Renal pelvis (tissue), 4 donors: ENCODE measurements around the gene CELSR2. TPM values are rescaled to one million over a fixed set of nuclear protein-coding genes. Genes with fewer than 3 reads are reported as not detected.
A peak's percentile ranks its signal among the peaks of the same experiment; 100 is the strongest.

ENCODE experiments used
- DNase-seq: peaks from one replicate; pipeline ENCODE4 v3.0.0-alpha.2; 2013
- polyA plus RNA-seq, 3 donors: library from polyadenylated mRNA; unstranded; fragments of 120-200 nt; gene quantifications; one replicate each; pipeline ENCODE4 v1.2.1, GENCODE V29; 2013; ENCODE audit not compliant: insufficient read length in 3 of 3

Gene CELSR2
- polyA plus RNA-seq, 3 donors, result 35.7 to 42.1 (median 39.4) TPM

DNA sequence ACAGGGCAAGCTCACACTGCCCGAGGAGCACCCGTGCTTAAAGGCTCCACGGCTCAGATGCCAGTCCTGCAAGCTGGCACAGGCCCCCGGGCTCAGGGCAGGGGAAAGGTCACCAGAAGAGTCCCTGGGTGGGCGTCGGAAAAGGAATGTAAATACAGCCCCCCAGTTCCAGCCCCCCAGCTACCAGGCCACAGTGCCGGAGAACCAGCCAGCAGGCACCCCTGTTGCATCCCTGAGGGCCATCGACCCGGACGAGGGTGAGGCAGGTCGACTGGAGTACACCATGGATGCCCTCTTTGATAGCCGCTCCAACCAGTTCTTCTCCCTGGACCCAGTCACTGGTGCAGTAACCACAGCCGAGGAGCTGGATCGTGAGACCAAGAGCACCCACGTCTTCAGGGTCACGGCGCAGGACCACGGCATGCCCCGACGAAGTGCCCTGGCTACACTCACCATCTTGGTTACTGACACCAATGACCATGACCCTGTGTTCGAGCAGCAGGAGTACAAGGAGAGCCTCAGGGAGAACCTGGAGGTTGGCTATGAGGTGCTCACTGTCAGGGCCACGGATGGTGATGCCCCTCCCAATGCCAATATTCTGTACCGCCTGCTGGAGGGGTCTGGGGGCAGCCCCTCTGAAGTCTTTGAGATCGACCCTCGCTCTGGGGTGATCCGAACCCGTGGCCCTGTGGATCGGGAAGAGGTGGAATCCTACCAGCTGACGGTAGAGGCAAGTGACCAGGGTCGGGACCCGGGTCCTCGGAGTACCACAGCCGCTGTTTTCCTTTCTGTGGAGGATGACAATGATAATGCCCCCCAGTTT, 1.3 kb downstream of the CELSR2 start:
- DNase-seq, result no peak

DNA sequence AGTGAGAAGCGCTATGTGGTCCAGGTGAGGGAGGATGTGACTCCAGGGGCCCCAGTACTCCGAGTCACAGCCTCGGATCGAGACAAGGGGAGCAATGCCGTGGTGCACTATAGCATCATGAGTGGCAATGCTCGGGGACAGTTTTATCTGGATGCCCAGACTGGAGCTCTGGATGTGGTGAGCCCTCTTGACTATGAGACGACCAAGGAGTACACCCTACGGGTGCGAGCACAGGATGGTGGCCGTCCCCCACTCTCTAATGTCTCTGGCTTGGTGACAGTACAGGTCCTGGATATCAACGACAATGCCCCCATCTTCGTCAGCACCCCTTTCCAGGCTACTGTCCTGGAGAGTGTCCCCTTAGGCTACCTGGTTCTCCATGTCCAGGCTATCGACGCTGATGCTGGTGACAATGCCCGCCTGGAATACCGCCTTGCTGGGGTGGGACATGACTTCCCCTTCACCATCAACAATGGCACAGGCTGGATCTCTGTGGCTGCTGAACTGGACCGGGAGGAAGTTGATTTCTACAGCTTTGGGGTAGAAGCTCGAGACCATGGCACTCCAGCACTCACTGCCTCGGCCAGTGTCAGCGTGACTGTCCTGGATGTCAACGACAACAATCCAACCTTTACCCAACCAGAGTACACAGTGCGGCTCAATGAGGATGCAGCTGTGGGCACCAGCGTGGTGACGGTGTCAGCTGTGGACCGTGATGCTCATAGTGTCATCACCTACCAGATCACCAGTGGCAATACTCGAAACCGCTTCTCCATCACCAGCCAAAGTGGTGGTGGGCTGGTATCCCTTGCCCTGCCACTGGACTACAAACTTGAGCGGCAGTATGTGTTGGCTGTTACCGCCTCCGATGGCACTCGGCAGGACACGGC, 2.2 kb downstream of the CELSR2 start:
- DNase-seq, result no peak

- no peak for DNase-seq
These were observed 3.0 kb downstream of the CELSR2 start for GRCh38 chr1:109252167-109252892.

- DNase-seq, result no peak
These were observed 3.8 kb downstream of the CELSR2 start for GRCh38 chr1:109252893-109253802.

GRCh38 chr1:109253803-109254620, 4.7 kb downstream of the CELSR2 start:
- DNase-seq, result peak; percentile 77

DNA sequence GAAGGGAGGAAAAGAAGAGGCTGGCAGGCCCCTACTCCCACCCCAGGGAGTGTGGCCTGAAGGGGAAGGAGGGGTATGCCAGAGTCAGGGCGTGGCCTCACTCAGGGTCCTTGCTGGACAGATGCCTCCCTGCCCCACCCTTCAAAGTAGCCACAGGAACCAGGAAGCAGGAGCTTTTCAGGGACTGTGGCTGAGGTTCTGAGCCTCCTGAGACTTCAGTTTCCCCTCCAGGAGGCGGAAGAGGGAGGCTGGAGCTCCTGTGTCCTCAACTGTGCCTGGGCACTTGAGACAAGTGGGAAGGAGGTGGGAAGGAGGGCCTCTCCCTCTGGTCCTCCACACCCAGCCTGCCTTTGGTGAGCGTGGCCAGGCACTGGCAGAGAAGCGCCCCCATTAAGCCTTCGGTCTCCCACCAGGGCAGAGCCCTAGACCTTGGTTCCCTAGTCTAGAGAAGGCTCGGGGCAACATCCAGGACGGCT, 5.3 kb downstream of the CELSR2 start:
- DNase-seq, result no peak

- DNase-seq, result no peak
These were observed 5.8 kb downstream of the CELSR2 start for GRCh38 chr1:109255097-109255651.

DNA sequence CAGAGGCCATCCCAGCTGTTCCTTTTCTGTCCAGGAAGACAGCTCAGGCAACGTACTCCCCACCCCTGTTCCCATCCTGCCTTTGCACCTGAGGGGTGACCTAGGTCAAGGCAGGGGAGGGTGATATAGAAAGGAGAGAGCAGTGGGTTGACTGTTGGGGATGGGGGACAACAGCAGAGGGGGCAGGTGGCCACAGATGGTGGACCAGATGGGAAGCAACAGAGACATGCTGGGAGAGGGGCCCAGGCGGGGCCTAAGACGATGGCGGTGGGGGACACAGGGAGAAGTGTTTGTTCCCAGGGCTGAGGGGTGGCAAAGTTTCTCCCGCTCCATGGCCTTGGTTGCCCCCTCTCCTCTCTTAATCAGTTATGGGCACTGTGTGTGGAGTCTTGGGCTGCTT, 6.3 kb downstream of the CELSR2 start:
- DNase-seq, result no peak

DNA sequence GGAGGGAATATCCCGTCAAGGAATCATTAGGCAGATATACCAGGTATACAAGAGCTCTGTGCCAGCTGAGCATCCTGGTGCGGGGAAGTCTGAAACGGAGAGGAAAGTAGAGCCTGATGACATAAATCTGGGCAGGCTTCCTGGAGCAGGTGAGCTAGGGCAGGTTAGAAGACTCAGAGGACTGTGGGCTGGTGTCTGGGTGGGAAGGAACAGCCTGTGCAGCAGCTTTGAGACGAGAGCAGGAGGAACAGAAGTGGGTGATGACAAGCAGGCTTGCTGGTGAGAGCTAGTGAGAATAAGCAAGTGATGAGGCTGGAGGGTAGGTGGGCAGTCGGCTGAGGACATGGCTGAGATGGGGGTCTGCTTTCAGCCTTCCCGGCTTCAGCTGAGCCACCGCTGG, 6.7 kb downstream of the CELSR2 start:
- DNase-seq, result no peak

DNA sequence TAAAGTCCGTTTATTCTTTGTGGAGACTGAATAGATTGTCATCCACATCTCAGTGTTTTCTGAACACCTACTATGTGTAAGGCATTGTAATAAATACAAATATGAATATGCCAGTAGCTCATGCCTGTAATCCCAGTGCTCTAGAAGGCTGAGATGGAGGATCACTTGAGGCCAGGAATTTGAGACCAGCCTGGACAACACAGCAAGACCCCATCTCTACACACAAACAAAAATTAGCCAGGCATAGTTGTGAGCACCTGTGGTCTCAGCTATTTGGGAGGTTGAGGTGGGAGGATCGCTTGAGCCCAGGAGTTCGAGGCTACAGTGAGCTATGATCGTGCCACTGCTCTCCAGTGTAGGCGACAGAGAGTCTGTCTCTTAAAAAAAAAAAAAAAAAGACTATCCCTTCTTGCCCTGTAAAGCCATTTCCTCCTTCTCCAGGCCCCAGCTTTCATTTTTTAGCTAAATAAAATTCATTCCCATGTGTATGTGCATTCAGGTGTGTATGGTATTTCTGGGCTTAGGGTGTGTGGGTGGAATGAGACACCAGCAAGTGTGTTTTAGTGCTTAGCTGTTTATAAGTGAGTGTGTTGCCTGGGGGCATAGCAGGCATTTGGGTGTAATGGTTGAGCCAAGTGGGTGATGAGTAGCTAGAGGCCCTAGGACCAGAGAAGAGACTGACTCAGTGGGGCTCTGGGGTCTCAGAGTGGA, 7.8 kb downstream of the CELSR2 start:
- DNase-seq, result no peak

DNA sequence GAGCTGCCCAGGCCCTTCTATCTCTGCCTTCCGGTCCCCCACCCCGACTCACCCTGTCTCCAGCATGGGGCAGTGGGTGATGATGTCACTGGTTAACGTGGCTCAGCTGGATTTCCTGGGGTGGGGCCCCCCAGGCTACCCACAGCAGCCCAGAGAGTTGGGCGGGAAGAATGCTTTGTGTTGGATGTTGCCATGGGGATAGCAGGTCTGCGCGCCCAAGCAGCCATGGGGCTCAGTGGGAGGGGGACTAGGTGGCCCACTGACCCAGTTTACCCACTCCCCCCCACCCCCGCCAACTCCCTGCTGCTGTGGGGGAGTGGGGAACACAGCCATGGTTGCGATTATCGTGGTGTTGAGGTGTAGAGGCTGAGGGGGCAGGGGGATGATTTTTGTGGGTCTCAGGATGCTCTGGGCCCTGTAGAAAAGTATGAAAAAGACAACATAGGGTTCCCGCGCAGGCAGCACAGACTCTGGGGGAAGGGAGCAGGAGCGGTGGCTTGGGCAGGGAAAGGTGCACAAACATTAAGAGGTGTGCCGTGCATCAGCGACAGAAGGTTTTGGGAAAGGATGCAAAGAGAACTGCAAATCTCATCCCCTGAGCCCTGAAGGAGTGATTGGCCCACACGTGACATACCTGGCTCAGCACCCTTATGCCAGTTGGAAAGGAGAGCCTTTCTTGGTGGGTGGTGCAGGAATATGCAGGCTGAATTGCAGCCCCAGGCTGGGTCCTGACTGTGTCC, 8.5 kb downstream of the CELSR2 start:
- DNase-seq, result no peak

DNA sequence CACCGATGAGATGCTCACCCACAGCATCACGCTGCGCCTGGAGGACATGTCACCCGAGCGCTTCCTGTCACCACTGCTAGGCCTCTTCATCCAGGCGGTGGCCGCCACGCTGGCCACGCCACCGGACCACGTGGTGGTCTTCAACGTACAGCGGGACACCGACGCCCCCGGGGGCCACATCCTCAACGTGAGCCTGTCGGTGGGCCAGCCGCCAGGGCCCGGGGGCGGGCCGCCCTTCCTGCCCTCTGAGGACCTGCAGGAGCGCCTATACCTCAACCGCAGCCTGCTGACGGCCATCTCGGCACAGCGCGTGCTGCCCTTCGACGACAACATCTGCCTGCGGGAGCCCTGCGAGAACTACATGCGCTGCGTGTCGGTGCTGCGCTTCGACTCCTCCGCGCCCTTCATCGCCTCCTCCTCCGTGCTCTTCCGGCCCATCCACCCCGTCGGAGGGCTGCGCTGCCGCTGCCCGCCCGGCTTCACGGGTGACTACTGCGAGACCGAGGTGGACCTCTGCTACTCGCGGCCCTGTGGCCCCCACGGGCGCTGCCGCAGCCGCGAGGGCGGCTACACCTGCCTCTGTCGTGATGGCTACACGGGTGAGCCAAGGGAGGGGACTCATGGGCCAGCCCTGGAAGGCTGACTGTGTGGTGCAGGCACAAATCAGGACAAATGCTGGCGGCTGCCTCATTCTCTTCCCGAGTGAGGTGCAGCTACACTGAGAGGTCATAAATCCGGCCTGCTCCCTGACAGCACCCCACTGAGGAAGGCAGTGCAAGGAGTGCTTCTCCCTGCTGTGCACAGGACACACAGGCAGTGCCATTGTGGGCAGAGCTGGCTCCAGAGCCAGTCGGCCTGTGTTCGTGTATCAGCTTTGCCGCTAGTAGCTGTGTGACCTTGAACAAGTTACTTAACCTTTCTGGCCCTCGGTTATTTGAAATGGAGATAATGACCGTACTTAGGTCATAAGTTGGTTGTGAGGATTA, 9.4 kb downstream of the CELSR2 start:
- DNase-seq, result no peak

GRCh38 chr1:109259674-109260557, 10.6 kb downstream of the CELSR2 start:
- no peak for DNase-seq

GRCh38 chr1:109261006-109261405, 11.7 kb downstream of the CELSR2 start:
- no peak for DNase-seq

DNA sequence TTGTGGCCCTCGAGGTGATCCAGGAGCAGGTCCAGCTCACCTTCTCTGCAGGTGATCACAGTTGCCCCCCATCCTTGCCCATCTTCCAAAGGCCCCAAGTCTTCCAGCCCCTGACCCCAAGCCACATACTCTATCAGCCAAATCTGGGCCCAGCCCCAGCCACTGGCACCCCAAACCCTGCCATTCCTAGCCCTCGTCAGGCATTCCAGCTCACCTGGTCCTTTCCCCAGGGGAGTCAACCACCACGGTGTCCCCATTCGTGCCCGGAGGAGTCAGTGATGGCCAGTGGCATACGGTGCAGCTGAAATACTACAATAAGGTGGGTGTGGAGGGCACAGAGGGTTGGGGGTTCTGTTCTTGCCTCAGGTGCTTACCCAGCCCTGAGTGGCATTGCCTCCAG, 12.2 kb downstream of the CELSR2 start:
- no peak for DNase-seq
